Stomach (tissue), 9 donors: ENCODE measurements around the gene PLEKHG4B. TPM values are rescaled to one million over a fixed set of nuclear protein-coding genes. Genes with fewer than 3 reads are reported as not detected.
A peak's percentile ranks its signal among the peaks of the same experiment; 100 is the strongest.

ENCODE experiments used
- DNase-seq, 2 donors: peaks; one replicate each; pipeline versions ENCODE4 v3.0.0 to v3.0.0-alpha.2; 2013 to 2019
- H3K27ac ChIP-seq, 5 donors: fragments of 200-600 bp in 4 of 5; sonication (generic) in 4 of 5; one replicate each; pipeline ENCODE4 v1.5.1; 2013 to 2019; ENCODE audit warnings: mild to moderate bottlenecking in 1 of 5, moderate library complexity in 1 of 5
- H3K27me3 ChIP-seq, 3 donors: fragments of 200-600 bp; sonication (generic); one replicate each; pipeline ENCODE4 v1.5.1; 2017 to 2019; ENCODE audit warnings: mixed run types in 1 of 3
- H3K36me3 ChIP-seq, 4 donors: fragments of 200-600 bp; sonication (generic); 1 replicate in 3 of 4; 2 replicates in 1 of 4; pipeline ENCODE4 v1.5.1; 2016 to 2019
- H3K4me1 ChIP-seq, 4 donors: fragments of 200-600 bp; sonication (generic); one replicate each; pipeline ENCODE4 v1.5.1; 2016 to 2019
- H3K4me3 ChIP-seq, 4 donors: fragments of 200-600 bp; sonication (generic) in 3 of 4; one replicate each; pipeline ENCODE4 v1.5.1; 2016 to 2019; ENCODE audit warnings: mild to moderate bottlenecking in 1 of 4
- H3K9me3 ChIP-seq, 4 donors: fragments of 200-600 bp; sonication (generic); one replicate each; pipeline ENCODE4 v1.5.1; 2016 to 2019
- EP300 ChIP-seq: sonication (generic); formaldehyde crosslinking; IDR thresholded peaks from one replicate; pipeline ENCODE4 v1.6.1; 2017; ENCODE audit warnings: antibody characterized with exemption
- POLR2A ChIP-seq, 4 donors: fragments of 450-650 bp; IDR thresholded peaks; one replicate each; pipeline ENCODE4 v1.6.1; 2016; ENCODE audit warnings: antibody characterized with exemption in 4 of 4, control low read depth in 2 of 4, mild to moderate bottlenecking in 1 of 4, moderate library complexity in 1 of 4
- POLR2AphosphoS5 ChIP-seq, 3 donors: sonication (generic); formaldehyde crosslinking; IDR thresholded peaks; one replicate each; pipeline ENCODE4 v1.6.1; 2016; ENCODE audit warnings: antibody characterized with exemption in 3 of 3
- whole genome bisulfite sequencing, 5 donors: extraction: QIAGEN DNeasy Blood & Tissue Kit in 3 of 5; methylation state at CpG; one replicate each; pipeline versions ENCODE4 v1.1.5 to v1.1.7; 2013 to 2018; 5-methylcytosine and 5-hydroxymethylcytosine counted together
- intact Hi-C: fragments of 100-400 bp; cut with DNase I; formaldehyde crosslinking; loops from one replicate; pipeline ENCODE4 v1.15.1; 2023; ENCODE audit warnings: low total_unique reads
- polyA plus RNA-seq, 3 donors: library from polyadenylated mRNA; stranded (reverse); fragments of 200-250 nt; gene quantifications; one replicate each; pipeline ENCODE4 v1.2.3, GENCODE V29; 2013
- total RNA-seq, 5 donors: library from RNA; depleted of rRNA; stranded (reverse); fragments of >200 nt; gene quantifications; one replicate each; pipeline versions ENCODE4 v1.1.0 to v1.2.3, GENCODE V29; 2014 to 2016
- TF ChIP-seq, protein P1 (sequence below), 7 experiments: fragments of 450-650 bp in 4 of 7; fragments of 200-600 bp in 3 of 7; sonication (generic) in 3 of 7; IDR thresholded peaks; one replicate each; pipeline ENCODE4 v1.5.1; 2016 to 2019; ENCODE audit warnings: antibody characterized with exemption in 7 of 7, control low read depth in 2 of 7, mild to moderate bottlenecking in 1 of 7
- donor health status: healthy with polysubstance abuse.
- donor health status: Bipolar disorder and iron deficiency.
- donor health status: healthy.

The PLEKHG4B gene
- total and polyA plus RNA-seq, 8 donors: 0.15 to 4.3 (median 1.8) TPM; not detected in 1

DNA sequence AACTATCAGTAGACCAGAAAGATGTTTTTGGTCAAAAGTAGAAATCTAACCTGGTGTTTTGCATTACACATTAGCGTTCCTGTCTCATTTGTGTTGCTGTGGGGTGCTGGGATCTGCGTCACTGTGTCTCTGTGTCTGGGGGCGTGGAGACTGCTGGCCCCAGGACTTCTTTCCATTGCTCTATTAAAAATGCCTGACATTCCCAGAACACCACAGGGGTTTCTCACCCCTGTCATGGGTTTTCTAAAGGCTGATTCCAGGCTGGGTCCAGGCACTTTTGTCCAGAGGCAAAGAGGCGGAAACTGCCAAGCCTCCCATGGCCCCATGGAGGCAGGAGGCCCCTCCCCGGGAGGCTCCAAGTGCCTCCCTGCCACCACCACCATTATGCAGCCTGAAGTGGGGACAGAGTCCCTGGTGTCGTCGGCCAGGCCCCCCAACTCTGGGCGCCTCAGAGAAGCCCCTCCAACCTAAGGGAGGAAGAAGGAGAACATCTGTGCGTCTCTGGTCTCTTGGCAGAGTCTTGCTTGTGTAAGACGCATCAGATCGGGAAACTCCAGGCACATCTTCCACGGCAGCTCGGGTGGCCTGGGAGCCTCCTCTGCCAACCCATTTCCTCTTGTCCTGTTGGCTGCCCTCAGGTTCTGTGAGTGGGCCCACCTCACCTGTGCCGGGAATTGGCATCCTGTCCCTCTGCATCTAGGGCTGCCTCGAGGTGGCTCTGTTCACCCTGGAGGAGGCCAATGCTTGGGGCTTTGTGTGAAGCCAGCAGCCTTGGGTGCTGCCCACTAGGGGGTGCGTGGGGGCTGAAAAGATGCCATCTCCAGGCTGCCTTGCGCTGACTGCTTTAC lies 13.8 kb upstream of the PLEKHG4B start:
- TF ChIP-seq POLR2AphosphoS5 (IDR thresholded peaks at IDR 0.05): no peak
- TF ChIP-seq, protein P1, sequence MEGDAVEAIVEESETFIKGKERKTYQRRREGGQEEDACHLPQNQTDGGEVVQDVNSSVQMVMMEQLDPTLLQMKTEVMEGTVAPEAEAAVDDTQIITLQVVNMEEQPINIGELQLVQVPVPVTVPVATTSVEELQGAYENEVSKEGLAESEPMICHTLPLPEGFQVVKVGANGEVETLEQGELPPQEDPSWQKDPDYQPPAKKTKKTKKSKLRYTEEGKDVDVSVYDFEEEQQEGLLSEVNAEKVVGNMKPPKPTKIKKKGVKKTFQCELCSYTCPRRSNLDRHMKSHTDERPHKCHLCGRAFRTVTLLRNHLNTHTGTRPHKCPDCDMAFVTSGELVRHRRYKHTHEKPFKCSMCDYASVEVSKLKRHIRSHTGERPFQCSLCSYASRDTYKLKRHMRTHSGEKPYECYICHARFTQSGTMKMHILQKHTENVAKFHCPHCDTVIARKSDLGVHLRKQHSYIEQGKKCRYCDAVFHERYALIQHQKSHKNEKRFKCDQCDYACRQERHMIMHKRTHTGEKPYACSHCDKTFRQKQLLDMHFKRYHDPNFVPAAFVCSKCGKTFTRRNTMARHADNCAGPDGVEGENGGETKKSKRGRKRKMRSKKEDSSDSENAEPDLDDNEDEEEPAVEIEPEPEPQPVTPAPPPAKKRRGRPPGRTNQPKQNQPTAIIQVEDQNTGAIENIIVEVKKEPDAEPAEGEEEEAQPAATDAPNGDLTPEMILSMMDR (IDR thresholded peaks at IDR 0.05): peak in 5 of 7 experiments; percentile 33 to 59 (median 41)
- no peak for TF ChIP-seq POLR2A (IDR thresholded peaks at IDR 0.05)
- TF ChIP-seq EP300: no peak
- no peaks in the 10 kb centered on the region for H3K9me3 ChIP-seq
- no peak overlapping the region for H3K27ac ChIP-seq
- WGBS, 5 donors: 66 to 84% (median 67%) methylated on average over 13 to 17 of the region's 17 CpGs
- no peaks in the 10 kb centered on the region for H3K36me3 ChIP-seq
- DNase-seq: peak; percentile 62 to 73
- H3K4me1 ChIP-seq: peaks cover 0 to 12% (median 3%) of the 10 kb centered on the region in 4 donors
- intact Hi-C loops: no loop called here
- H3K4me3 ChIP-seq: no peak overlapping the region
- H3K27me3 ChIP-seq: peaks cover 0 to 48% (median 4%) of the 10 kb centered on the region in 3 donors

DNA sequence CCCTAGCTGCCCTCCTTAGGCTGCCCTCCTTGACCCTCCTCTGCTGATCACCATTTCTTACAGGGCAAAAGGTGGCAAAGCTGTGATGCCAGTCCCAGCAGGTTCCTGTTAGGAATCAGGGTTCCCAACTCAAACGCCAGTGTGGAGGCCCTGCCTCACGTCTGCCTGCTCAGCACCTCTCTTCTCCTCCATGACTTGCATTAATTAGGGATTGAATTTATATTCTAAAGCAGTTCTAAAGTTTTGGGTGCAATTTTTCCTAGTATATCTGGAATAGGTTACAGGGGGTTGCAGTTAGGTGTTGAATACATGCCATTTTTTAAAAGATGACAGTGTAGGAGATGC lies 13.2 kb upstream of the PLEKHG4B start:
- no peak overlapping the region for H3K27ac ChIP-seq
- intact Hi-C loops: no loop called here
- no peak for TF ChIP-seq POLR2AphosphoS5 (IDR thresholded peaks at IDR 0.05)
- no peak for TF ChIP-seq EP300
- TF ChIP-seq POLR2A (IDR thresholded peaks at IDR 0.05): no peak
- TF ChIP-seq, protein P1 (IDR thresholded peaks at IDR 0.05): no peak
- WGBS, 5 donors: 67 to 87% (median 82%) methylated on average over 2 of the region's 2 CpGs
- peaks cover 0 to 45% (median 4%) of the 10 kb centered on the region in 3 donors for H3K27me3 ChIP-seq
- H3K36me3 ChIP-seq: no peaks in the 10 kb centered on the region
- H3K9me3 ChIP-seq: no peaks in the 10 kb centered on the region
- DNase-seq: no peak
- no peak overlapping the region for H3K4me3 ChIP-seq
- peaks cover 0 to 12% (median 3%) of the 10 kb centered on the region in 4 donors for H3K4me1 ChIP-seq

DNA sequence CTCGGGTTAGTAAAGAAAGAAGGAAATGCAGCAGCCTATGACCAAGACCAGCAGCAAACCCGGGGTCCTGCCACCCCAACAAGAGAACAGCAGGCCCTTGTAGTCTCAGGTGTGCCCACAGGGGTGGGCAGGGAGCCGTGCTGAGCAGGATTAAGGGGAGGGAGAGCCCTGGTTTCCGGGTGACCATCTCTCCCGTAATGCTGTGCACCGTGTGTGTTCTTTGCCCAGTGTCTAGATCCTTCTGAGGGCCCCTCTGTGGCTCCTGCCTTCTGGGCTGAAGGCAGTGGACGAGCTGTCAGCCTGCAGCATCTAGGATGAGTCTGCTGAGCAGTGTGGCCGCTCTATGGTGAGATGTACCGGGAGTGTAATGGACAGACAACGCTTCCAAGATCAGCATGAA lies 12.7 kb upstream of the PLEKHG4B start:
- H3K9me3 ChIP-seq: no peaks in the 10 kb centered on the region
- 62 to 88% (median 84%) methylated on average over 8 to 10 of the region's 10 CpGs for WGBS, 5 donors
- DNase-seq: no peak
- no peaks in the 10 kb centered on the region for H3K36me3 ChIP-seq
- intact Hi-C loops: no loop called here
- no peak overlapping the region for H3K27ac ChIP-seq
- peaks cover 0 to 12% (median 3%) of the 10 kb centered on the region in 4 donors for H3K4me1 ChIP-seq
- no peak overlapping the region for H3K4me3 ChIP-seq
- TF ChIP-seq, protein P1 (IDR thresholded peaks at IDR 0.05): no peak
- TF ChIP-seq EP300: no peak
- no peak for TF ChIP-seq POLR2AphosphoS5 (IDR thresholded peaks at IDR 0.05)
- no peak for TF ChIP-seq POLR2A (IDR thresholded peaks at IDR 0.05)
- H3K27me3 ChIP-seq: peaks cover 0 to 41% (median 4%) of the 10 kb centered on the region in 3 donors

DNA sequence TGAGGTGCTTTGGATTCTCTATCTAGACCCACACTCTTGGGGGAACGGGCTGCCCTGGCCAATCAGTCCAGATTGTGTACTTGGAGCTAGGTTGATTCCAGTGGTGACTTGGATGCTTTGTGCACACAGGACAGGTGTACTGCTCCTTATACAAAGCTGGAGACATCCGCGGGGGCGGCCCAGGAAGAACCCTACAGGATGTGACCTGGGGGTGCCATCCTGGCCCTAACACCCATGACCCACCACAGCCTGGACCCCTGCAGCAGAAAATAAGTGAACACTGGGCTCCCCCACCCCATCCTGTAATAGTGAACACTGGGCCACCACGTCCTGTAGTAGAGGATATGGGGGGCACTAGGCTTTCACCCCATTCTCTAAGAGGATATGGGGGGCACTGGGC lies 12.1 kb upstream of the PLEKHG4B start:
- TF ChIP-seq EP300 (no peak), POLR2AphosphoS5 (IDR thresholded peaks at IDR 0.05) (no peak), POLR2A (IDR thresholded peaks at IDR 0.05) (no peak)
- TF ChIP-seq, protein P1 (IDR thresholded peaks at IDR 0.05): no peak
- Histone ChIP-seq H3K36me3 (no peaks in the 10 kb centered on the region), H3K9me3 (no peaks in the 10 kb centered on the region), H3K27me3 (peaks cover 0 to 35% (median 4%) of the 10 kb centered on the region in 3 donors), H3K27ac (no peak overlapping the region), H3K4me3 (no peak overlapping the region), H3K4me1 (peaks cover 0 to 12% (median 3%) of the 10 kb centered on the region in 4 donors)
- intact Hi-C loops: no loop called here
- no peak for DNase-seq
- 83 to 93% (median 90%) methylated on average over 5 of the region's 5 CpGs for WGBS, 5 donors
